ENCODE measurements around the gene CERS3. TPM values are rescaled to one million over a fixed set of nuclear protein-coding genes. Genes with fewer than 3 reads are reported as not detected.

The CERS3 gene
- total RNA-seq, 1 experiment from 2014 or later = 0.16 TPM

DNA sequence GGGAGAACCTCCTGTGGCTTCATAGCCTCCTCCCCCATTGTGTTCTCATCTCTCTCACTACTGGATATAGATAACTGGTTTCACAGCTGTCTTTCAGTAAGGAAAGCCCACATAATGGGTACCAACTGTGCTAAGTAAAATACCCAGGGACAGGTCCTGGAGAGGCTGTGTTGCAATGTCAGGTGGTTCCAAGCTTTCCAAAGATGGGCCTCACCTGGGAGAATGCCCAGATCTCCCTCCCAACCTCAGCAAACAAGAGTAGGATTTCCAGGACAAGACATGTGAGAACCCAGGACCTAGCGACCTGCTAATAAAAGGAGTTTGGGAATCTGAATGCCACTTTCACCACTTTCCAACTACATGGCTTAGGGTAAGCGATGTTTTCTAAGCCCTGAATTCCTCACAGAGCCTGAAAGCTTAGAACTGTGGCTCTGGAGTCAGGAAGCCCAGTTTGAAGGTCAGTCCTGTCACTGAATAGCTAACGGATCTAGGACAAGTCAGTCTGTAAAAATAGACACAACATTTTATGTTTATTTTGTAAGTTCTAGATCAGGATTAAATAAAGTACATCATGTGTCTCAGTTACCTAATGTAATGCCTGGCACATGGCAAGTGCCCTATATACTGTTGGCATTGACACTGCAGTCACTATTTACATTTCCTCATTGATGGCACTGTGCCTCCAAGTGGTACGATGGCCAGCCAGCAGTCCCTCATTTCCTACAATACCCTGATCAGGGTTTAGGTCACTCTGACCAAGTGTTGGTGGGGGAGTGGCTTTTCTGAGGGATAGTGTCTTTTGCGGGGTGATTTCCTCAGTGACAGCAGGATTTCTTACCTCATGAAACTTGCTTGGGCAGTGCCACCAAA is 11.9 kb downstream of the CERS3 start:
- H3K9me3 ChIP-seq (replicated peaks) = no peaks in the 10 kb centered on the region
- DNase-seq = peak in 1 of 2 experiments; percentile 6
- peaks cover 24% of the 10 kb centered on the region for H3K4me1 ChIP-seq
- no peak overlapping the region for H3K27ac ChIP-seq
- no peak overlapping the region for H3K4me3 ChIP-seq
- H3K36me3 ChIP-seq = no peaks in the 10 kb centered on the region
- H3K27me3 ChIP-seq = no peaks in the 10 kb centered on the region

GRCh38 chr15:100515758-100516157 is 13.0 kb downstream of the CERS3 start:
- Histone ChIP-seq H3K27ac (no peak overlapping the region), H3K9me3 (replicated peaks) (no peaks in the 10 kb centered on the region), H3K36me3 (no peaks in the 10 kb centered on the region), H3K27me3 (no peaks in the 10 kb centered on the region), H3K4me3 (no peak overlapping the region), H3K4me1 (peaks cover 24% of the 10 kb centered on the region)
- no peak for DNase-seq

DNA sequence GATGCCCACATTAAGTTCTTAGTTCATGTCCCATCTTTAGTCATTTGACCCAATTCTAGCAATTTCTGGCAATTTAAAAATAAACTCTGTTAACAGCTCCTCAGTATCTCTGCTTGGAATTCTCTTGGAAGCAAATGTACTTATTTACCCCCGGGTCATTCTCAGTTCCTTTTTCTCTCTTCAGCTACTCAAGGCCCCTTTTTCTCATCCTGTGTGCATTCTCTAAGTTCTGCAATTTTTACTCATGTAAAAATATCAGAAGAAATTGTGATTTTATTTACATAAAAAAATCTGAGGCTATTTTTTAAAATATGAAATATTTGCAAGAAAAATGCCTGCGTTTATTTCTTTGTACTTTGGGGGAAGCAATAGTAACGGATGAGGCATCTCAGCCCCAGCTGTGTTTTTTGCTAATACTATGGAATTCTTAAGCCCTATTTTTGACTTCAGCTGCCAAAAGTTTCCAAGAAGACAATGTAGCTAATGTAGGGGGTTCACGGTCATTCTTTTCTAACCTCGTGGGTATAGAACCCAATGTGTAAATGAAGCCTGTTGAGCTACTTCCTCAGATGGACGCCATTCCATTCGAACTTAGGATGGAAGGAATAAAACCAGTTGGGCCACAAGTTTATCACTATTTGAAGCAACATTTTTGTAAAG is 20.0 kb downstream of the CERS3 start:
- Histone ChIP-seq H3K27ac (no peak overlapping the region), H3K4me1 (no peaks in the 10 kb centered on the region), H3K27me3 (no peaks in the 10 kb centered on the region), H3K4me3 (no peak overlapping the region), H3K9me3 (replicated peaks) (no peaks in the 10 kb centered on the region), H3K36me3 (no peaks in the 10 kb centered on the region)
- no peak for DNase-seq

DNA sequence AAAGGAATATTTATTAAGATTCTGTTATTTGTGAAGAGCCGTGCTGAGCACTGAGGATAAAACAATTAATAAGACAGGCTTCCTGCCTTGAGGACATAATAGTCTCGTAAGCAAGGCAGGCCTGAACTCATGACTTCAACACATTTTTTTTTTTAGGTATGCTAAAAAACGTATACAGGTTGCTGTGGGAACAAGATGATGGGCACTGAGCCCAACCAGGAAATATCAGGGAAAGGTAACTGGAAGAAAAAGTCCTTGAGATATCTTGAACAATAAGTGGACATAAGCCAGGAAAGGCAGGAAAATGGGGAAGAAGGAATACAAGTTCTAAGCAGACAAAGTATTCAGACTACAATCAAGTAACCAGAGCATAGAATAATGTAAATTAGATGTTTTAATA is 26.1 kb downstream of the CERS3 start:
- H3K27ac ChIP-seq = no peak overlapping the region
- no peak overlapping the region for H3K4me3 ChIP-seq
- DNase-seq = no peak
- no peaks in the 10 kb centered on the region for H3K9me3 ChIP-seq (replicated peaks)
- no peaks in the 10 kb centered on the region for H3K4me1 ChIP-seq
- no peaks in the 10 kb centered on the region for H3K36me3 ChIP-seq
- no peaks in the 10 kb centered on the region for H3K27me3 ChIP-seq

GRCh38 chr15:100501117-100501516 is 27.6 kb downstream of the CERS3 start:
- H3K36me3 ChIP-seq = no peaks in the 10 kb centered on the region
- H3K27ac ChIP-seq = no peak overlapping the region
- H3K9me3 ChIP-seq (replicated peaks) = no peaks in the 10 kb centered on the region
- no peak for DNase-seq
- H3K4me3 ChIP-seq = no peak overlapping the region
- H3K27me3 ChIP-seq = no peaks in the 10 kb centered on the region
- H3K4me1 ChIP-seq = no peaks in the 10 kb centered on the region

- Histone ChIP-seq H3K27ac (no peak overlapping the region), H3K27me3 (no peaks in the 10 kb centered on the region), H3K36me3 (no peaks in the 10 kb centered on the region), H3K4me3 (no peak overlapping the region), H3K4me1 (no peaks in the 10 kb centered on the region), H3K9me3 (replicated peaks) (no peaks in the 10 kb centered on the region)
- DNase-seq = no peak
Measured at GRCh38 chr15:100500226-100500990, 28.3 kb downstream of the CERS3 start.

GRCh38 chr15:100495861-100496260 is 32.9 kb downstream of the CERS3 start:
- no peak overlapping the region for H3K4me3 ChIP-seq
- H3K9me3 ChIP-seq (replicated peaks) = no peaks in the 10 kb centered on the region
- DNase-seq = no peak
- H3K36me3 ChIP-seq = no peaks in the 10 kb centered on the region
- H3K27ac ChIP-seq = no peak overlapping the region
- H3K27me3 ChIP-seq = no peaks in the 10 kb centered on the region
- H3K4me1 ChIP-seq = no peaks in the 10 kb centered on the region

DNA sequence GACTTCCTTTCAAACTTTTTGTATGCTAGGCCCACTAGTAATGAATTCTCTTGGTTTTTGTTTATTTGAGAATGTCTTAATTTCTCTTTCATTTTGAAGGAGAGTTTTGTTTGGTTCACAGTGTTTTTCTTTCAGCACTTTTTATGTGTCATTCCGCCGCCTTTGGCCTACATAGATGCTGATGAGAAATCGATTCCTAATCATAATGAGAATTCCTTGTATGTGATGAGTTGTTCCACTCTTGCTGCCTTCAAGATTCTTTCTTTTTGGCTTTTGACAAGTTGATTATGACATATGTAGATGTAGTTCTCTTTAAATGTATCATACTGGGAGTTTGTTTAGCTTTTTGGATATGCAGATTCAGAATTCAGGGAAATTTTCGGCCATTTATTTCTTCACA is 35.5 kb downstream of the CERS3 start:
- H3K36me3 ChIP-seq = no peaks in the 10 kb centered on the region
- H3K4me1 ChIP-seq = no peaks in the 10 kb centered on the region
- DNase-seq = no peak
- no peak overlapping the region for H3K27ac ChIP-seq
- no peak overlapping the region for H3K4me3 ChIP-seq
- no peaks in the 10 kb centered on the region for H3K9me3 ChIP-seq (replicated peaks)
- H3K27me3 ChIP-seq = no peaks in the 10 kb centered on the region

DNA sequence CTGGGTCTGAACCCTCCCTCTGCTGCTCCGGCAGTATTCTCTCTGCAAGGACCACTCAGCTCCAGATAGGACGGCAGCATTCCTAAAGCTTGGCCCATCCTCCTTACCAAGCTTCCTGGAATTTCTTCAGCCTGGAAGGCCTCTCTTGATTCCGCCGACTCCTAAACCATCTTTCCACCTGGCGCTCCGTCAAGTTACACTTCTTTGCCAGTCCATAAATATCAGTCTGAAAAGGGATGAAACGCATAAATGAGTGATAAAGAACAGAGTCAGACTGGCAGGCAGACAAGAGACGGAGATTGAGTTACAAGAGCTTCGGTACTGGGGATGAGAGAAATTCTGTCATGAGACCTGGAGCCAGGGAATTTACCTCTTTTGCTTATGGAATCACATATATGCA is 44.3 kb downstream of the CERS3 start:
- Histone ChIP-seq H3K4me1 (no peaks in the 10 kb centered on the region), H3K9me3 (replicated peaks) (no peaks in the 10 kb centered on the region), H3K4me3 (no peak overlapping the region), H3K36me3 (no peaks in the 10 kb centered on the region), H3K27me3 (no peaks in the 10 kb centered on the region), H3K27ac (no peak overlapping the region)
- DNase-seq = no peak

DNA sequence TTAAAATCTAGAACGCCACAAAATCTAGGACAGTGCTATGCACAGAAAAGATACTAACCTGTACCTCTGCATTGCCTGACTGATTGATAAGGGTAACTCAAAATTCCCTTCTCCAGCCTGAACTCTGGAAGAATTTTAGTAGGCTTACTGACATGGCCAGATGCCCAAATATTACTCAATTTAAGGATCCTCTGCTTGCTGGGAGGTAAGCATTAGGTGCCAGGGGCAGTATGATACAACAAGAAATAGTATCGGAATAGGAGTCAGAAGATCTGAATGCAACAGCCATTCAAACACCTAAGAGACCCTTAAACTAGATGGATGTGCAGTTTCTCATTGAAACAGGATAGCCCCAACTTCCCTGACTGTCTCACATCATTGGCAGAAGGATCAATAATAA is 45.4 kb downstream of the CERS3 start:
- H3K9me3 ChIP-seq (replicated peaks) = no peaks in the 10 kb centered on the region
- H3K36me3 ChIP-seq = no peaks in the 10 kb centered on the region
- no peak overlapping the region for H3K27ac ChIP-seq
- no peak overlapping the region for H3K4me3 ChIP-seq
- no peak for DNase-seq
- H3K4me1 ChIP-seq = no peaks in the 10 kb centered on the region
- no peaks in the 10 kb centered on the region for H3K27me3 ChIP-seq

DNA sequence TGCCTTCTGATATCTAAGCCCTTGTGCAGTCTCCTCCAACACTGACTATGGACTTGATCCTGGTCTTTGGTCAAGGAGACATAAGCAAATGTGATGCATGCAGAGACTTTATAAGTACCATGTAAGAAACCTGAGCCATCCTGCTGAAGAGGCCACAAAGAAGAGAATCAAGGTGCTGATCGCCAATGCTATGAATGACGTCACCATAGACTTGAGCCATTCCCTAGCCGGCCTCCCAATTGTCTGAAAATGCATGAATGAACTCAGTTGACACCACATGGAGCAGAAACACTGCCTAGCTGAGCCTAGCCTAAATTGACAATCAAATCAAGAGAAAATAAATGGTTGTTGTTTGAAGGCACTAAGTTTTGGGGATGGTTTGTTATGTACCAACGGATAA is 51.9 kb downstream of the CERS3 start:
- no peaks in the 10 kb centered on the region for H3K36me3 ChIP-seq
- no peak overlapping the region for H3K4me3 ChIP-seq

GRCh38 chr15:100472736-100473135 is 56.0 kb downstream of the CERS3 start:
- Histone ChIP-seq H3K36me3 (no peaks in the 10 kb centered on the region), H3K27me3 (no peaks in the 10 kb centered on the region), H3K9me3 (replicated peaks) (no peaks in the 10 kb centered on the region), H3K4me3 (no peak overlapping the region), H3K27ac (no peak overlapping the region), H3K4me1 (no peaks in the 10 kb centered on the region)
- no peak for DNase-seq

More for the DNA sequence above, 51.9 kb downstream of the CERS3 start:
- no peak for DNase-seq
- Histone ChIP-seq H3K27me3 (no peaks in the 10 kb centered on the region), H3K9me3 (replicated peaks) (no peaks in the 10 kb centered on the region), H3K27ac (no peak overlapping the region), H3K4me1 (no peaks in the 10 kb centered on the region)

GRCh38 chr15:100471933-100472332 is 56.8 kb downstream of the CERS3 start:
- Histone ChIP-seq H3K27ac (no peak overlapping the region), H3K27me3 (no peaks in the 10 kb centered on the region), H3K4me3 (no peak overlapping the region), H3K4me1 (no peaks in the 10 kb centered on the region), H3K36me3 (no peaks in the 10 kb centered on the region), H3K9me3 (replicated peaks) (no peaks in the 10 kb centered on the region)
- no peak for DNase-seq

- peak; percentile 13 to 18 for DNase-seq
- H3K4me1 ChIP-seq = no peaks in the 10 kb centered on the region
- no peak overlapping the region for H3K27ac ChIP-seq
- H3K36me3 ChIP-seq = no peaks in the 10 kb centered on the region
- H3K4me3 ChIP-seq = no peak overlapping the region
- no peaks in the 10 kb centered on the region for H3K27me3 ChIP-seq
- H3K9me3 ChIP-seq (replicated peaks) = 0 out of 2 replicates have a peak, but pooled peaks cover 4% of the 10 kb centered on the region
Measured at GRCh38 chr15:100468285-100468684, 60.5 kb downstream of the CERS3 start.

- Histone ChIP-seq H3K27ac (no peak overlapping the region), H3K36me3 (no peaks in the 10 kb centered on the region), H3K4me3 (no peak overlapping the region), H3K9me3 (replicated peaks) (0 out of 2 replicates have a peak, but pooled peaks cover 4% of the 10 kb centered on the region), H3K4me1 (no peaks in the 10 kb centered on the region), H3K27me3 (no peaks in the 10 kb centered on the region)
- no peak for DNase-seq
Measured at GRCh38 chr15:100466073-100466472, 62.7 kb downstream of the CERS3 start.
